Measurements from ENCODE around the gene TOP3A.

TOP3A gene

DNA sequence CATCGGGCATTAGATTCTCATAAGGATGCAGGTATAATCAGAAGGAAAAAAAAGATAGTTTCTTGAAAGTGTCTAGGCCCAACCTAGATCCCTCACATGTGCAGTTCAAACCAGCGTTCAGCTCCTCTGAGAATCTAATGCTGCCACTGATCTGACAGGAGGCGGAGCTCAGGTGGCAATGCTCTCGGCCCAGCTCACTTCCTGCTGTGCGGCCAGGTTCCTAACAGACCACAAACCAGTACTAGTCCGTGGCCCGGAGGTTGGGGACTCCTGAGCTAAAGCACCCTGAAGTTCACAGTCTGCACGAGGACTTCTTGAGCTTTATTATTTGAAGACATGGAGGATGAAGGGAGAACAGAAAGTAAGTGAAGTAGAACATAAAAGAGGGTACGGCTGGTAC is 17.1 kb upstream of the TOP3A start:
- TF ChIP-seq, protein P1, sequence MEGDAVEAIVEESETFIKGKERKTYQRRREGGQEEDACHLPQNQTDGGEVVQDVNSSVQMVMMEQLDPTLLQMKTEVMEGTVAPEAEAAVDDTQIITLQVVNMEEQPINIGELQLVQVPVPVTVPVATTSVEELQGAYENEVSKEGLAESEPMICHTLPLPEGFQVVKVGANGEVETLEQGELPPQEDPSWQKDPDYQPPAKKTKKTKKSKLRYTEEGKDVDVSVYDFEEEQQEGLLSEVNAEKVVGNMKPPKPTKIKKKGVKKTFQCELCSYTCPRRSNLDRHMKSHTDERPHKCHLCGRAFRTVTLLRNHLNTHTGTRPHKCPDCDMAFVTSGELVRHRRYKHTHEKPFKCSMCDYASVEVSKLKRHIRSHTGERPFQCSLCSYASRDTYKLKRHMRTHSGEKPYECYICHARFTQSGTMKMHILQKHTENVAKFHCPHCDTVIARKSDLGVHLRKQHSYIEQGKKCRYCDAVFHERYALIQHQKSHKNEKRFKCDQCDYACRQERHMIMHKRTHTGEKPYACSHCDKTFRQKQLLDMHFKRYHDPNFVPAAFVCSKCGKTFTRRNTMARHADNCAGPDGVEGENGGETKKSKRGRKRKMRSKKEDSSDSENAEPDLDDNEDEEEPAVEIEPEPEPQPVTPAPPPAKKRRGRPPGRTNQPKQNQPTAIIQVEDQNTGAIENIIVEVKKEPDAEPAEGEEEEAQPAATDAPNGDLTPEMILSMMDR (IDR thresholded peaks at IDR 0.05; ENCODE audit: insufficient read depth, low read depth, low read length, missing control alignments): no peak
- no peak for DNase-seq (ENCODE audit: low read depth)
- H3K4me3 ChIP-seq (ENCODE audit: low read length): no peak overlapping the region

DNA sequence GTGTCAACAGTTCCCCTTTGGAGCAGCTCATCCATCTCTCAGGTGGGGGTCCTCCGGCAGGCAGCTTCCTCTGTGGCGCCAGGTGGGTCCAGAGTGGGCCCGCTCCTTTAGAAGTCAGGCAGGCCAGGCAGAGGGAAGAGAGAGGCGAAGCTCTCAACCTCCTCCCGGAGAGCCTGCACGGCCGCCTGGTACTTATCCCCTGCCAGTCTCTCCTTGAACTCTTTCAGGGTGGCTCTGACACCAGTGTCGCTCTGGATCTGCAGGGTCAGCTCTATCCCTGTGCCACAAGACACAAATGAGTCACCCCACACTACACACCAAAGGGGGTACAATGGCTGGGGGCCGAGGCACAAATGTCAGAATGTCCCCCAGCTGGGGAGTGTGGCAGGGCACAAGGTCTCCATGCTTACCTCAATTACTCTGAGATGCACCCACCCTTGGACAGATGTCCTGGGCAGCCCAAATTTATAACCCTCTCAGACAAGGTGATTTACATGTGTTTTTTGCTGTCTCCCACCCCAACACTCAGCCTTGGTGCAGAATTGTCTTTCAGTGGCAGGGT is 13.9 kb upstream of the TOP3A start:
- no peak overlapping the region for H3K4me3 ChIP-seq (ENCODE audit: low read length)
- TF ChIP-seq, protein P1 (IDR thresholded peaks at IDR 0.05; ENCODE audit: insufficient read depth, low read depth, low read length, missing control alignments): no peak

DNA sequence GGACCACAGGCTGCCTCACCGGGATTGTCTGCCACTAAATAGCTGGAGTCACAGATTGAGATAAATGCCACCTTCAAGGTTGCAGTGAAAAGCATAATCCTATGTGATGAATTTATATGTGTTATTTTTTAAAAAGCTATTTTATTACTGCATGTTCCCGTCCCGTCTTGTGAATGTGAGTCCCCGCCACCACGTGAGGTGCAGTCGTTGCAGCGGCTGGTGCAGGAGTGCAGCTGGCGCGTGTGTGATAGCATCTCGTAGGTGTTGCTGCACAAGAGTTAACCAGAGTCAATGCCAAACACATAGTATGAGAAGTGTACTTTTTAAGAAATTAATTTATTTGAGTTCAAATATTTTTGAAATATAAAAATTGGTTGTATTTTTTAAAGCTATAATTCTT is 12.8 kb upstream of the TOP3A start:
- no peak overlapping the region for H3K4me3 ChIP-seq (ENCODE audit: low read length)
- no peak for DNase-seq (ENCODE audit: low read depth)
- TF ChIP-seq, protein P1 (IDR thresholded peaks at IDR 0.05; ENCODE audit: insufficient read depth, low read depth, low read length, missing control alignments): no peak

More for the DNA sequence above, 13.9 kb upstream of the TOP3A start:
- no peak for DNase-seq (ENCODE audit: low read depth)

DNA sequence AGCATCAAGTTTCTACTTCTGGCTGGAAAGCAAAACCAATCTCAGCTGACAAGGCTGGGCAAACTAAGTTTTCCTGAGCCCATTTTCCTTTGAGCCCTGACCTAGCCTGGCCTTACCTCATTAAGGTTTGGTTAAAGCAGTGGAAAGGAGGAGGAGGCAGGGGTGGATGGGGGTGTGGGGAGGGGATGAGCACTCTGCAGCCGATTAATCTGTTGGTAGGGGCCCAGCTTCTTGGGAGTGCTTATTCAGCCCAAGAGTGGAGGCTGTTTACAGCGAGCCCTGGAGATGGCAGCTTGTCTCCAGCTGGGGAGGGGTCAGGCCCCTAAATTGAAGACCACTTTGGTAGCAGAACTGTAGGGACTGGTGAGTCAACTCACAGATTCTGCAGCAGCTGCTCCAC is 12.3 kb upstream of the TOP3A start:
- no peak overlapping the region for H3K4me3 ChIP-seq (ENCODE audit: low read length)
- TF ChIP-seq, protein P1 (IDR thresholded peaks at IDR 0.05; ENCODE audit: insufficient read depth, low read depth, low read length, missing control alignments): no peak
- no peak for DNase-seq (ENCODE audit: low read depth)

DNA sequence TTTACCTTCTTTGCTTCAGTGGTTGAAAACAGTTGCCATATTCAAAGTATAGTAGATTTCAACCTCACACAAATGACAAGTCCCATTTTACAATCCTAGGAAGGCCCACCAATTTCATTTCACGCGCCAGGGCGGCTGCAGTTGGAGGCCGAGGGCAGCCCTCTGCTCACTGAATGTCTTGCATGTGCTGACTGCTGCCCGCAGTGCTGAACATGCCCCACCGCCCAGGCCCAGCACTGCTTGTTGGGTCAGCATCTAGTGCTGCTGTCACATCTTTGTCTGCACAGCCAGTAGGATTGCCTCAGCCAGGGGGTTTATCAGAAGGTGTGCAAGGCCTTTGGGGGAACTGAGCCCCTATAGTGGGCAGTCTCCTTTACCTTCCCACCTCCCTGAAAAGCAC is 11.8 kb upstream of the TOP3A start:
- H3K4me3 ChIP-seq (ENCODE audit: low read length): no peak overlapping the region
- no peak for DNase-seq (ENCODE audit: low read depth)
- TF ChIP-seq, protein P1 (IDR thresholded peaks at IDR 0.05; ENCODE audit: insufficient read depth, low read depth, low read length, missing control alignments): no peak

DNA sequence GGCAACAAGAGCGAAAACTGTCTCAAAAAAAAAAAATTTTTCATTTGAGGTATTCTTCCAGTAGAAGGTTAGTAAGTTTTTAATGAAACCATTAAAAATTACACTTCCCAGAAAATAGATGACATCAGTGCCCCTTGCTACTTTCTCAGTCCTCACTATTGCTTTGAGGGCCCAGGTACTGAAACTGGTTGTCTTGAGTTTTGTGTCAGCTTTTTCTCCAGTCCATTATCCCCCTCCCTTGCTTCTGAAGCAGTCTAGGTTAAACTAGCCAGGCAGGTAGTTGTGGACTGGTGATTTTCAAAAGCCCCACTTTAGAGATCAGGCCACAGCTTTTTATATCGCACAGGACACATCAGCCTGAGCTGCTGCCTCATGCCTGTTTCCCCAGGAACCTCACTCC is 11.2 kb upstream of the TOP3A start:
- TF ChIP-seq, protein P1 (IDR thresholded peaks at IDR 0.05; ENCODE audit: insufficient read depth, low read depth, low read length, missing control alignments): no peak
- no peak for DNase-seq (ENCODE audit: low read depth)
- H3K4me3 ChIP-seq (ENCODE audit: low read length): no peak overlapping the region
